ENCODE data around the gene DNM1L.

GRCh38 chr12:32773691-32774090 is 94.6 kb downstream of the DNM1L start:
- TF ChIP-seq, protein P1, sequence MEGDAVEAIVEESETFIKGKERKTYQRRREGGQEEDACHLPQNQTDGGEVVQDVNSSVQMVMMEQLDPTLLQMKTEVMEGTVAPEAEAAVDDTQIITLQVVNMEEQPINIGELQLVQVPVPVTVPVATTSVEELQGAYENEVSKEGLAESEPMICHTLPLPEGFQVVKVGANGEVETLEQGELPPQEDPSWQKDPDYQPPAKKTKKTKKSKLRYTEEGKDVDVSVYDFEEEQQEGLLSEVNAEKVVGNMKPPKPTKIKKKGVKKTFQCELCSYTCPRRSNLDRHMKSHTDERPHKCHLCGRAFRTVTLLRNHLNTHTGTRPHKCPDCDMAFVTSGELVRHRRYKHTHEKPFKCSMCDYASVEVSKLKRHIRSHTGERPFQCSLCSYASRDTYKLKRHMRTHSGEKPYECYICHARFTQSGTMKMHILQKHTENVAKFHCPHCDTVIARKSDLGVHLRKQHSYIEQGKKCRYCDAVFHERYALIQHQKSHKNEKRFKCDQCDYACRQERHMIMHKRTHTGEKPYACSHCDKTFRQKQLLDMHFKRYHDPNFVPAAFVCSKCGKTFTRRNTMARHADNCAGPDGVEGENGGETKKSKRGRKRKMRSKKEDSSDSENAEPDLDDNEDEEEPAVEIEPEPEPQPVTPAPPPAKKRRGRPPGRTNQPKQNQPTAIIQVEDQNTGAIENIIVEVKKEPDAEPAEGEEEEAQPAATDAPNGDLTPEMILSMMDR (IDR thresholded peaks at IDR 0.05): no peak
- TF ChIP-seq EP300 (IDR thresholded peaks at IDR 0.05): no peak
